HG02852 (cell line): Measurements from ENCODE around the gene MTX3.

Experiments used
- ATAC-seq: cut with Tn5 transposase; IDR thresholded peaks from one replicate; pipeline ENCODE4 v1.9.1; 2021; ENCODE audit warnings: mild to moderate bottlenecking, moderate library complexity; ENCODE audit not compliant: unreplicated experiment

The MTX3 gene

DNA sequence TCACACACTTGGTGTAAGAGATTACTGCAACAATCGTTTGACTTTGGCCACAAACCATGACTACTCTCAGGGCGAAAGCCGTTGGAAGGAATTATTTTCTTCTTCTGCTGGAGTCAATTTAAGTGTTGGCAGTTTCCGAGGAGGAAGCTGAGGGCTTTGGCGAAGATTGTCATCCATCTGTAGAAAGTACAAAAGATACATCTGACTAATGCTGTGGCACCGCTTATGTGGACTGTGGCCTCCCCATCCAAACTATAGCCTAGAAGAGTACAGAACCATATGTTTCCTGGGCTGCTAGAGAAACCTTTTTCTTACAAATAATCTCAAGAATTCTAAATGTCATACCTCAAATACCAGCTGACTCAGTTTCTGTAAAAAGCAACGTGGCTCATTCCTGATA is 7.4 kb downstream of the MTX3 start:
- no peak for ATAC-seq

- no peak for ATAC-seq
These were observed 8.9 kb downstream of the MTX3 start for GRCh38 chr5:79982136-79982535.

GRCh38 chr5:79976759-79977515 is 14.1 kb downstream of the MTX3 start:
- no peak for ATAC-seq

GRCh38 chr5:79975422-79975821 is 15.6 kb downstream of the MTX3 start:
- no peak for ATAC-seq

DNA sequence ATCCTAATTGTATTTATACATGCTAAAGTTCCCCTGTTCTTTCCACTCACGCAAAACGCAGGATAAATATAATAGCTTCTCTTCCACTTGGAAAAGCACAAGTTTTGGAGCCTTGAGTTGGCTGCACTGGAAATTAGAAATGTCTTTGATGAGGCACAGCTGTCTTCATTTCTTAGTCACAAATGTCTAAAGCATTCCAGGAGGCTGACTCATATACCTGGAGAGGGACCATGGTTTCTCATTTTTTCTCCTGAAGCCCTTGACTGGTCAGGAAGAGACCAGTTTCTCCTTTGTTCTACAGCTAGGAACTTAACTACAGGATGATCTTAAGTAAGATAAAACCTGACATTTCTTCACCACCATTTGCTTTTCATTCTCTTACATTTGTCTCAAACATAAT is 16.2 kb downstream of the MTX3 start:
- ATAC-seq: no peak

DNA sequence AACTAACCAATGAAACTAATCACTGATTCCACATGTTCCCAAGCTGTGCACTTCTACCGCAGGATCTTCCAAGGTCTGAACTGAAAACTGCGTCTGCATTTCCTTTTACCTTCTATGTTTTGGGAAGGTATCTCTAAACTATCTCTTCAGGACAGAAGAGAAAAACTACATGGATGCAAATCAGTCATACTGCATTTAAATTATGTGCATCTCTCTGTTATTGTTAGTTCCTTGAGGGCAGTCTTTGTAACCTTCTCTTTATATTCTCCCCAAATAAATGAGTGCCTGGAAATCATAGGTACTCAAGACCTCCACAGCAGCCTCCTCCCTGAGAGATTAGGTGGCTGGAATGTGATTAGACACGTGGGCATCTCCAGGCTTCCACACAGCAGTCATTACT is 17.1 kb downstream of the MTX3 start:
- ATAC-seq: no peak

DNA sequence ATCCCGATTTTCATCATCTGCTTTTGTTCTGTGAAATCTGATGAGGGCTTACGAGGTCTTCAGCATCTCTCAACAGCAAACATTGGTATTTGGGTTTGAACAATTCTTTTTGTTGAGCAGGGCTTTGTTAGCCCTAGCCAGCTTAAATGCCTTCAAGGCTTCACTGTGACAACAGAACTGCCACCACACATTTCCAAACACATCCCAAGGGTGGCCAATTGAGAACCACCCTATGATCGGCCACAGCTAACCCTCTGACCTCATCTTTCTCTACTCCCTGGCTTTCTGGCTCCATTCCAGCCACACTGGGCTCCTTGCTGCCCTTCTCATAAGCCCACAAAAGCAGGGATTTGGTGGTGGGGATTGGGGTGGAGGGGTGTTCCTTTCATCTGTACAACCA is 17.6 kb downstream of the MTX3 start:
- no peak for ATAC-seq

GRCh38 chr5:79971156-79971555 is 19.9 kb downstream of the MTX3 start:
- ATAC-seq: no peak

GRCh38 chr5:79966448-79966847 is 24.6 kb downstream of the MTX3 start:
- ATAC-seq: no peak

DNA sequence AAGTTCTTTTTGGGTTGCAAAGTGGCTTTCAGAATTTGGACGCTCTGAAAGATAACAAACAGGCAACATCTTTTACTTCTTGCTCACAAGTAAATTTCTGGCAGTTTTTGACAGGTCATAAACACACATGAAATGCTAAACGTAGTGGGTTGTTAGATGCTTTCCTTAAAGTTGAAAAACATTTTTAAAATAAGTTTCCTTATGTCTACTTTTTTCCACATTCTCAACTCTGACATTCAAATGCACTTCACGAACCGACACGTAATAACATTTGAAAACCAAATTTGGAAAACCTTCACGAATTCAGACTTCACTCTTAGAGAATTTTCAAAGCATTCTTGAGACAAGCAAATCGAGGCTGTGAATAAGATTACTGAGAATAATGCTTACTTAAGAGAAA is 26.9 kb downstream of the MTX3 start:
- ATAC-seq: no peak

DNA sequence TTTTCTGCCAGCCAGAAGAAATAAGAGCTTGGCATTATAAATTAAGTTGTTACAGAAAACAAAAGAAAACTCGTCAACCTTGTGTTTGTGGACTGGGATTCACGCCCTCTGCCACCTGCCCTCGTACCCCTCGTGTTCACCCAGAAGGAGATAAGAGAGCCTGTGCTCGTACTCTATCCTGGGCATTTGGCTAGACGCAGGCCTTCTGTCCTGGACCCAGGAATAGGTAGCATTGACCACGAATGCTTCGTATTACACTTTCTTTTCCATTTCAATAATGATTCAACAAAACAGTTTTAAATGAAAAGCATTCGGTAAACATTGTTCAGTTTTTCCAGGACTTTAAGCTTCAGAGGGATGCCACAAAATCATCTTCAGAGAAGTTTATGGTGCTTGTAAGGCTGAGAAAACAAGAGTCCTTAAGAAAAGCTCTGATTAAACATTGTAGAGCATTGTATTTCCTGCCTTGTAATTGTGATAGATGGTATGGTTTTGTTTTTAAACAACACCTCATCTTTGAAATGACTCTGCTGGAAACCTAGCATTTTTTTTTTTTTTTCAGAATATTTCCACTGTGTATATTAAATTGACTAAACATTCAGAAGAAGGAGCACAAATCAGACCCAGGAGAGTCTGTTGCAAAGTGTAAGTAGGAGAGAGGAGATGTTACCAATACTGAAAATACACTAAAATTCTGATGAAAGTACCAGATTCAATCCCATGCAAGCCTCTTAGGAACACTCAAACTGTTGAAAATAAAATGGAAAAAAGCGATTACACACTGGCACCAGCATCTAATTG is 27.6 kb downstream of the MTX3 start:
- ATAC-seq: no peak

DNA sequence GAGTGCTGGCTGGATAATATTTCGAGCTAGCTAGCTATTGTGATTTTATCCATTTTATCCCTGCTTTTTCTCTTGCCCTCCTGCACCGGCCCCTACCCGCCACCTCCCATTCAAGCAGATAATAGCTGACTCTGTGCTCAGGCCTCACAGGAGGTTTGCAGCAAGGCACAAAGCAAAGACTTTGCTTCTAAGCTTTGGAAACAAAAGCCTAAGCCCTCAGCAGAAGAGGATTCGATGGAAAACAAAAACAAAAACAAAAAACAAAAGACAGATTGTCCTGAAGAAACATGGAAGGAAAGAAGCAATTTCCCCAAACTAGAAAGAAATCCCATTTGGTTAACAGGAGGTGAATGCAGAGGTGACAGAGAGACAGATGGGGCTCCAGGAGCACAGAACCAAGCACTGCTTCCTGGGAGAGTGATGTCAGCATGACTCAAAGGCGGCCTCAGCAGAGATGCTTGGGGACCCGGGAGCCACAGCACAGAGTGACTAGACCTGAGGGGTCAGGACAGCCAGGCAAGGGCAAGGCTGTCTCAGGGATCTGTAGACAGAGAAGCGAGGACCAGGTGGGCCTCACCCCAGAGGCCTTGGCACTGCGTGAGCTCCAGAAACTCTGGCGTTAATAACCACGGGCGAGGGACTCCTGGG is 28.4 kb downstream of the MTX3 start:
- ATAC-seq: no peak

GRCh38 chr5:79961716-79962574 is 29.1 kb downstream of the MTX3 start:
- ATAC-seq: no peak

DNA sequence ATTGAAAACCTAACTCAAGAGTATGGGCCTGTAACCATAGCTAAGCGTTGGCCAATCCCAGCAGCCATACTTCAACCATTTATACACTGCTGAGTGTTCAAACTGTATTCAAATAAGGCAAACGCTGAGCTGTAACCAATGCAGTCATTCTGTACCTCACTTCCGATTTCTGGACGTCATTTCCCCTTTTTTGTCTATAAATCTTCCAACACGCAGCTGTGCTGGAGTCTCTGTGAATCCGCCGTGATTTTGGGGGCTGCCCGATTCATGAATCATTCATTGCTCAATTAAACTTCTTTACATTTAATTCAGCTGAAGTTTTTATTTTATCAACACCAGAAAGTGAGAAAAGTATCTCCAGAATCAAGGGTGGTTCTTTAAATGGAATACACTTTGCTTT is 31.7 kb downstream of the MTX3 start:
- ATAC-seq: no peak

DNA sequence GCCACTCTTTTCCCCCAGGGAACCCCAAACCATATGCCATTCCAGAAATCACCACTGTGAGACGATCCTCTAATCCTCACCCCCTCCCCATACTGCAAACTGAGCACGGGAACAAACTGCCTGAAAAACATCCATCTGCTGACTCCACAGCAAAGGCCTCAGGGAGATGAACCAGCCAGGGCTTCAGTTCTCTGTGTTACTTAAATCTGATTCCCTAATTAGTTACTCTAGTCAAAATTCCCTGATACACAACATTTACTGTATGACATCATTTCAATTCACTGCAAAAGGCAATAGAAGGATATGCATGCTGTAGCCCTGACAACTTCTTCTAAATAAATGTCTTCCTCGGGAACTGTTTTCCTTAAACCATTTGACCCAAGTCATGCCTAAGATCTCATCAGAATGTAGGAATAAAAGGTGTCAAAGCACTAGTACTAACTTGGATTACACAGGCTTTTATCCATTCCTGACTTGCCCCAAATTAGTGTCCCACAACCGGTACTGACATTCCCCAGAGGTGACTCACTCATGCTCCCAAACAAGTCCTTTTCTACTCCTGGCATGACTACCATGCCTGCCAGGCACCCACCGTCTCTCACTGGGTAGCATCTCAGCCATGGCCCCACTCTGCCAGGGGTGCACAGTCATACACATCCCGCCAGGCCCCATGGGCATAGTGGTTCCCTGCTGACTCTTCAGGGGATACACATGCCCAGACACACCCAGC is 35.0 kb downstream of the MTX3 start:
- no peak for ATAC-seq

GRCh38 chr5:79955356-79955895 is 35.6 kb downstream of the MTX3 start:
- ATAC-seq: no peak

DNA sequence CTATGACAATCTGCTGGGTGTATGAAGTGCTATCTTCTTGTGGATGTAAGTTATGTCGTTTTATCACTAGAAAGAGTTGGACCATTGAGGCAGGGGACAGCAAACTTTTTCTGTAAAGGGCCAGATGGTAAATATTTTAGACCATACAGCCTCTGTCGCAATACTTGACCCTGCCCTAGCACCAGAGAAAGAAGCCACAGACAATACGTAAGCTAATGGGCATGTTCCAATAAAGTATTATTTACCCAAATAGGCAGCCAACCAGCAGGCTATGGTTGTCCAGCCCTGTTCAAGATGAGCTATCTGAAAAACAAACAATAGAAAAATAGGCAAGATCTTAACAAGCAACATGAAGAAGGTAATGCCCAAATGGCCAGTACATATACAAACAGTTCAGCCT is 36.4 kb downstream of the MTX3 start:
- no peak for ATAC-seq

- ATAC-seq: no peak
These were observed 43.5 kb downstream of the MTX3 start for GRCh38 chr5:79947567-79947966.

DNA sequence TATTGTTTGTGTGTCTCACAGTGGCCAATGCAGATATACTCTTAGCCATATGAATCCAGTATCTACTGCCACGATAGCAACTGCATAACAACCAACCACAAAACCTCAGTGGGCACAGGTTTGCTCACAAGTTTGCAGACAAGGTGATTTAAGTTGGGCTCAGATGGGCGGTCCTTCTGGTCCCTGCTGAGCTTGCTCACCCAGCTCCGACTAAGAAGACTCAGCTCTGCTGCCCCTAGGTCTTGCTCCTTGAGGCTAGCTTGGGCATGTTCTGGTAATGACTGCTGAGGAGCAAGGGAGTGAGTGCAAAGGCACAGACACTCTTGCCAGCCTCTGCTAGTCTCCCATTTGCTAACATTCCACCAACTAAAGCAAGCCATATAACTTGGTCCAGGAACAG is 52.6 kb downstream of the MTX3 start:
- ATAC-seq: no peak

DNA sequence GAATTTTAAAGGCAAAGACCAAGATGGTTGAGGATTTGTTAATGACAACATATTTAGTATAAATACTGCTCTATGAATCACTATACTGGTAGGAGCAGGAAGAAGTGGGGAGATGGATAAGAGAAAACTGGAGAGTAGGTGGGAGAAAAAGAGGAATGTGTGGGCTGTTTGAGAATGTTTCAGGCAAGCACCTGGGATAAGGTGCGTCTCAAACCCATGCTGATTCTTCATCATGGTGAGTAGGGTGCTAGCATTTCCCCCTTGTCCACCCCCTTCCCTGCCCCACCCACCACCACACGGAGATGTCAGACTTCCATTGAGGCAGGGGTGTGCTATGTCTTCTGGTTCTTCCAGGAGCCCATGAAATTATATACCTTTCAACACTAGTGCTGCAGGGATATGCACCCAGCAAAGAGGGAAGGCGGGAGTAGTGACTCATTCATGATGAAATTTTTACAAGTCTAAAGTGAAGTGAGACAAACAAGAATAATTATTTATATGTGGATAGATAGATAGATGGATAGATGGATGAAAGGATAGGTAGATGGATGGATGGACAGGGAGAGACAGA is 54.3 kb downstream of the MTX3 start:
- no peak for ATAC-seq
